Measurements from ENCODE around the gene CLSTN1.

GRCh38 chr1:9826616-9827015 is 2.9 kb upstream of the CLSTN1 start:
- TF ChIP-seq CTCF (IDR thresholded peaks at IDR 0.05), result no peak
- TF ChIP-seq EZH2 (IDR thresholded peaks at IDR 0.05; ENCODE audit: borderline replicate concordance, insufficient read depth, low read depth, low read length, poor library complexity, severe bottlenecking), result no peak

Data from B cell (primary cell).